Sigmoid colon (tissue), 7 donors: Measurements from ENCODE around the gene USHBP1. TPM values are rescaled to one million over a fixed set of nuclear protein-coding genes. Genes with fewer than 3 reads are reported as not detected.

Experiments
- DNase-seq: peaks from one replicate; pipeline ENCODE4 v3.0.0-alpha.2; 2019
- H3K27ac ChIP-seq, 4 donors: fragments of 200-600 bp; sonication (generic); one replicate each; pipeline ENCODE4 v1.5.1; 2016 to 2019; ENCODE audit warnings: mild to moderate bottlenecking in 1 of 4
- H3K27me3 ChIP-seq, 3 donors: fragments of 200-600 bp; sonication (generic); one replicate each; pipeline ENCODE4 v1.5.1; 2019; ENCODE audit warnings: mild to moderate bottlenecking in 1 of 3
- H3K36me3 ChIP-seq, 4 donors: fragments of 200-600 bp; sonication (generic); one replicate each; pipeline ENCODE4 v1.5.1; 2016 to 2019
- H3K4me1 ChIP-seq, 4 donors: fragments of 200-600 bp; sonication (generic); one replicate each; pipeline ENCODE4 v1.5.1; 2017 to 2019
- H3K4me3 ChIP-seq, 4 donors: fragments of 200-600 bp; sonication (generic); one replicate each; pipeline ENCODE4 v1.5.1; 2017 to 2019; ENCODE audit warnings: mild to moderate bottlenecking in 2 of 4, moderate library complexity in 1 of 4
- H3K9me3 ChIP-seq, 4 donors: fragments of 200-600 bp in 3 of 4; sonication (generic) in 3 of 4; one replicate each; pipeline versions ENCODE4 v1.5.1 to v1.6.1; 2013 to 2019
- EP300 ChIP-seq, 4 donors: sonication (generic); formaldehyde crosslinking; IDR thresholded peaks; one replicate each; pipeline ENCODE4 v1.6.1; 2017; ENCODE audit warnings: antibody characterized with exemption in 4 of 4
- POLR2A ChIP-seq, 2 donors: fragments of 450-650 bp; IDR thresholded peaks; one replicate each; pipeline ENCODE4 v1.6.1; 2016; ENCODE audit warnings: antibody characterized with exemption in 2 of 2, mild to moderate bottlenecking in 2 of 2, moderate library complexity in 2 of 2
- POLR2AphosphoS5 ChIP-seq, 4 donors: sonication (generic); formaldehyde crosslinking; IDR thresholded peaks; one replicate each; pipeline ENCODE4 v1.6.1; 2017; ENCODE audit warnings: antibody characterized with exemption in 4 of 4
- WGBS, 2 donors: extraction: QIAGEN DNeasy Blood & Tissue Kit; methylation state at CpG; one replicate each; pipeline ENCODE4 v1.1.7; 2013; 5-methylcytosine and 5-hydroxymethylcytosine counted together
- intact Hi-C: fragments of 100-400 bp; cut with DNase I; formaldehyde crosslinking; loops from one replicate; pipeline ENCODE4 v1.15.1; 2023
- polyA plus RNA-seq, 3 donors: library from polyadenylated mRNA; stranded (reverse); fragments of 200-250 nt; gene quantifications; one replicate each; pipeline ENCODE4 v1.2.3, GENCODE V29; 2013
- total RNA-seq, 4 donors: library from RNA; depleted of rRNA; stranded (reverse); fragments of >200 nt; gene quantifications; one replicate each; pipeline ENCODE4 v1.1.0, GENCODE V29; 2016
- TF ChIP-seq, protein P1 (sequence below), 4 experiments: fragments of 450-650 bp in 3 of 4; fragments of 200-600 bp in 1 of 4; IDR thresholded peaks; one replicate each; pipeline ENCODE4 v1.5.1; 2016 to 2019; ENCODE audit warnings: antibody characterized with exemption in 4 of 4, mild to moderate bottlenecking in 3 of 4, moderate library complexity in 2 of 4
- donor health status: healthy with polysubstance abuse.
- donor health status: Bipolar disorder and iron deficiency.
- donor health status: healthy.

Gene USHBP1
- total and polyA plus RNA-seq, 7 donors, result 0.23 to 18.6 (median 2.1) TPM

DNA sequence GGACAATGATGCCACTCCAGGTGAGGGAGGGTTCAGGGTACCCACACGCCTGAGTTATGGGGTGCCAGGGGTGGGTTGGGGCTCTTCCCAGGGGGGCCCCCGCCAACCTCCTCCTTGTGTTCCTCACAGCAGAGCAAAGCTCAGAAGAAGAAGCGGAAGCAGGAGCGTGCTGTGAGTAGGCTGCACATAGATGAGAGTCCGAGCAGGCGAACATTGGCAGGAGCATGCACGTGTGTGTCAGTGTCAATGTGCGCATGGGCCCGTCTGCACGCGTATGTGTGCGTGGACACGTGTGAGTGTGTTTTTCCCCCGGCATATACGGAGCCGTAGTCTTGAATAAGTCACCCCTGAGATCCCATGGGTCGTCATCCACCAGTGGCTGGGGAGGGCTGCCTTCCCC is 61.8 kb downstream of the USHBP1 start:
- H3K4me3 ChIP-seq, result no peak overlapping the region
- peaks cover 39 to 92% (median 56%) of the 10 kb centered on the region in 4 donors for H3K36me3 ChIP-seq
- H3K9me3 ChIP-seq, result no peaks in the 10 kb centered on the region
- no peaks in the 10 kb centered on the region for H3K4me1 ChIP-seq
- DNase-seq, result no peak
- no peak for TF ChIP-seq EP300 (IDR thresholded peaks at IDR 0.05)
- TF ChIP-seq POLR2AphosphoS5 (IDR thresholded peaks at IDR 0.05), result no peak
- no peak for TF ChIP-seq POLR2A (IDR thresholded peaks at IDR 0.05)
- TF ChIP-seq, protein P1, sequence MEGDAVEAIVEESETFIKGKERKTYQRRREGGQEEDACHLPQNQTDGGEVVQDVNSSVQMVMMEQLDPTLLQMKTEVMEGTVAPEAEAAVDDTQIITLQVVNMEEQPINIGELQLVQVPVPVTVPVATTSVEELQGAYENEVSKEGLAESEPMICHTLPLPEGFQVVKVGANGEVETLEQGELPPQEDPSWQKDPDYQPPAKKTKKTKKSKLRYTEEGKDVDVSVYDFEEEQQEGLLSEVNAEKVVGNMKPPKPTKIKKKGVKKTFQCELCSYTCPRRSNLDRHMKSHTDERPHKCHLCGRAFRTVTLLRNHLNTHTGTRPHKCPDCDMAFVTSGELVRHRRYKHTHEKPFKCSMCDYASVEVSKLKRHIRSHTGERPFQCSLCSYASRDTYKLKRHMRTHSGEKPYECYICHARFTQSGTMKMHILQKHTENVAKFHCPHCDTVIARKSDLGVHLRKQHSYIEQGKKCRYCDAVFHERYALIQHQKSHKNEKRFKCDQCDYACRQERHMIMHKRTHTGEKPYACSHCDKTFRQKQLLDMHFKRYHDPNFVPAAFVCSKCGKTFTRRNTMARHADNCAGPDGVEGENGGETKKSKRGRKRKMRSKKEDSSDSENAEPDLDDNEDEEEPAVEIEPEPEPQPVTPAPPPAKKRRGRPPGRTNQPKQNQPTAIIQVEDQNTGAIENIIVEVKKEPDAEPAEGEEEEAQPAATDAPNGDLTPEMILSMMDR (IDR thresholded peaks at IDR 0.05), result no peak
- H3K27me3 ChIP-seq, result no peaks in the 10 kb centered on the region
- H3K27ac ChIP-seq, result no peak overlapping the region
- 91 to 93% methylated on average over 17 of the region's 17 CpGs for WGBS, 2 donors
- intact Hi-C loops, result no loop called here

GRCh38 chr19:17202249-17202648 is 62.3 kb downstream of the USHBP1 start:
- Histone ChIP-seq H3K27me3 (no peaks in the 10 kb centered on the region), H3K9me3 (no peaks in the 10 kb centered on the region), H3K36me3 (peaks cover 39 to 93% (median 59%) of the 10 kb centered on the region in 4 donors), H3K27ac (no peak overlapping the region), H3K4me3 (no peak overlapping the region), H3K4me1 (no peaks in the 10 kb centered on the region)
- intact Hi-C loops, result no loop called here
- WGBS, 2 donors, result 77 to 88% methylated on average over 9 of the region's 9 CpGs
- no peak for TF ChIP-seq POLR2A (IDR thresholded peaks at IDR 0.05)
- TF ChIP-seq, protein P1 (IDR thresholded peaks at IDR 0.05), result no peak
- no peak for TF ChIP-seq EP300 (IDR thresholded peaks at IDR 0.05)
- TF ChIP-seq POLR2AphosphoS5 (IDR thresholded peaks at IDR 0.05), result no peak
- no peak for DNase-seq

DNA sequence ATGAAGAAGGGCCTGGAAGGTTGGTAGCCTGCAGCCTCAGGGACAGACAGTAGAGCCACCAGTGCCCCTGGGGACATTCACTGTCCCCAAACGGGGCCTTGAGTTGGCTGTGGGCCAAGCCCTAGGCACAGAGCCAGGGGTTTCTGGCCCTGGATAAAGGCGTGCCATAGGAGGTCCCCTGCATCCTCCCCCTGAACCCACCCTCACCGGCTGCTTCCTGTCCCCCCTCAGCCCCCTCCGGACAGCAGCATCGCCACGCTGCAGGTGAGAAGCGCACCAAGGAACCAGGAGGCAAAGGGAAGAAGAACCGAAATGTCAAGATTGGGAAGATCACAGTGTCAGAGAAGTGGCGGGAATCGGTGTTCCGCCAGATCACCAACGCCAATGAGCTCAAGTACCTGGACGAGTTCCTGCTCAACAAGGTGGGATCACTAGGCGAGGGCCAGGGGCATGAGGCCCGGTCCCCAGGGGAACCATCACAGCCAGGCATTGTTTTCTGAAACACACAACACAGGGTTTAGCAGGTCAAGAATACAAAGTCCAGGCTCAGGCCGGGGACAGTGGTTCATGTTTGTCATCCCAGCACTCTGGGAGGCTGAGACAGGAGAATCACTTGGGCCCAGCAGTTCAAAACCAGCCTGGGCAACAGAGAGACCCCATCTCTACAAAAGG is 64.0 kb downstream of the USHBP1 start:
- peaks cover 32 to 81% (median 53%) of the 10 kb centered on the region in 4 donors for H3K36me3 ChIP-seq

More for the DNA sequence above, 64.0 kb downstream of the USHBP1 start:
- WGBS, 2 donors, result 84 to 88% methylated on average over 16 of the region's 16 CpGs
- Histone ChIP-seq H3K27ac (no peak overlapping the region), H3K9me3 (no peaks in the 10 kb centered on the region), H3K4me3 (no peak overlapping the region), H3K27me3 (no peaks in the 10 kb centered on the region), H3K4me1 (no peaks in the 10 kb centered on the region)
- TF ChIP-seq, protein P1 (IDR thresholded peaks at IDR 0.05), result no peak
- TF ChIP-seq POLR2A (IDR thresholded peaks at IDR 0.05) (no peak), EP300 (IDR thresholded peaks at IDR 0.05) (no peak), POLR2AphosphoS5 (IDR thresholded peaks at IDR 0.05) (no peak)
- intact Hi-C loops, result no loop called here
- DNase-seq, result no peak

Other genes starting within 250 kb of the USHBP1 start
- 10 to 100 TPM in 1 of 4 donors, 1 to 10 TPM in 3; 2.4 to 14.4 (median 5.1) TPM for gene CPAMD8, start 237.9 kb downstream of the USHBP1 start, total RNA-seq
- 1 to 10 TPM in 2 of 3 donors, under 1 TPM in 1; 0.60 to 2.3 (median 1.8) TPM for gene CPAMD8, start 237.9 kb downstream of the USHBP1 start, polyA plus RNA-seq
- 10 to 100 TPM in 2 of 4 donors, 1 to 10 TPM in 2; 6.7 to 14.1 (median 11.1) TPM for gene HAUS8, start 189.3 kb downstream of the USHBP1 start, total RNA-seq
- 10 to 100 TPM in 2 of 3 donors, 1 to 10 TPM in 1; 9.6 to 14.8 (median 10.4) TPM for gene HAUS8, start 189.3 kb downstream of the USHBP1 start, polyA plus RNA-seq
- 10 to 100 TPM; 42.8 to 95.0 (median 58.3) TPM for gene MYO9B, start 189.0 kb downstream of the USHBP1 start, total RNA-seq
- gene MYO9B, start 189.0 kb downstream of the USHBP1 start, polyA plus RNA-seq, result 10 to 100 TPM; 24.6 to 85.9 (median 29.8) TPM
- gene USE1, start 49.4 kb downstream of the USHBP1 start, total RNA-seq, result 10 to 100 TPM; 22.5 to 45.3 (median 37.8) TPM
- 10 to 100 TPM; 34.2 to 38.3 (median 34.7) TPM for gene USE1, start 49.4 kb downstream of the USHBP1 start, polyA plus RNA-seq
- gene OCEL1, start 38.5 kb downstream of the USHBP1 start, total RNA-seq, result 10 to 100 TPM in 2 of 4 donors, 1 to 10 TPM in 2; 7.5 to 15.8 (median 9.6) TPM
- 10 to 100 TPM; 33.0 to 79.8 (median 49.9) TPM for gene OCEL1, start 38.5 kb downstream of the USHBP1 start, polyA plus RNA-seq
- gene NR2F6, start 18.8 kb downstream of the USHBP1 start, total RNA-seq, result 10 to 100 TPM; 21.6 to 32.6 (median 27.8) TPM
- gene NR2F6, start 18.8 kb downstream of the USHBP1 start, polyA plus RNA-seq, result 10 to 100 TPM; 45.0 to 72.1 (median 59.5) TPM
- gene BABAM1, start 2.7 kb upstream of the USHBP1 start, total RNA-seq, result 100 to 1,000 TPM in 2 of 4 donors, 10 to 100 TPM in 2; 90.0 to 101 (median 98.7) TPM
- 10 to 100 TPM; 71.4 to 87.1 (median 83.7) TPM for gene BABAM1, start 2.7 kb upstream of the USHBP1 start, polyA plus RNA-seq
- 1 to 10 TPM in 1 of 4 donors, under 1 TPM in 3; 0.49 to 1.1 (median 0.63) TPM for gene ANKLE1, start 17.2 kb upstream of the USHBP1 start, total RNA-seq
- gene ANKLE1, start 17.2 kb upstream of the USHBP1 start, polyA plus RNA-seq, result 1 to 10 TPM in 1 of 3 donors, not detected in 2; 1.3 TPM
- gene ABHD8, start 38.7 kb upstream of the USHBP1 start, total RNA-seq, result 10 to 100 TPM; 15.5 to 21.9 (median 18.8) TPM
- 1 to 10 TPM; 4.2 to 9.0 (median 7.4) TPM for gene ABHD8, start 38.7 kb upstream of the USHBP1 start, polyA plus RNA-seq
- 100 to 1,000 TPM; 174 to 390 (median 267) TPM for gene MRPL34, start 41.1 kb upstream of the USHBP1 start, total RNA-seq
- 100 to 1,000 TPM; 217 to 476 (median 275) TPM for gene MRPL34, start 41.1 kb upstream of the USHBP1 start, polyA plus RNA-seq
- 10 to 100 TPM in 2 of 4 donors, 1 to 10 TPM in 2; 6.1 to 10.3 (median 8.7) TPM for gene DDA1, start 44.8 kb upstream of the USHBP1 start, total RNA-seq
- gene DDA1, start 44.8 kb upstream of the USHBP1 start, polyA plus RNA-seq, result 100 to 1,000 TPM in 1 of 3 donors, 10 to 100 TPM in 2; 57.1 to 101 (median 82.6) TPM
- gene ANO8, start 70.1 kb upstream of the USHBP1 start, total RNA-seq, result 10 to 100 TPM in 1 of 4 donors, 1 to 10 TPM in 3; 2.0 to 10.5 (median 2.7) TPM
- 1 to 10 TPM in 2 of 3 donors, under 1 TPM in 1; 0.46 to 5.4 (median 1.2) TPM for gene ANO8, start 70.1 kb upstream of the USHBP1 start, polyA plus RNA-seq
- 10 to 100 TPM in 3 of 4 donors, 1 to 10 TPM in 1; 4.6 to 22.2 (median 15.4) TPM for gene GTPBP3, start 72.8 kb upstream of the USHBP1 start, total RNA-seq
- gene GTPBP3, start 72.8 kb upstream of the USHBP1 start, polyA plus RNA-seq, result 10 to 100 TPM in 1 of 3 donors, 1 to 10 TPM in 2; 3.7 to 16.0 (median 4.8) TPM
- 10 to 100 TPM; 10.5 to 34.6 (median 19.7) TPM for gene PLVAP, start 112.6 kb upstream of the USHBP1 start, total RNA-seq
- gene PLVAP, start 112.6 kb upstream of the USHBP1 start, polyA plus RNA-seq, result 10 to 100 TPM in 2 of 3 donors, 1 to 10 TPM in 1; 3.0 to 54.7 (median 13.2) TPM
- gene CCDC194, start 129.5 kb upstream of the USHBP1 start, total RNA-seq, result 1 to 10 TPM in 1 of 4 donors, not detected in 3; 4.4 TPM
- gene CCDC194, start 129.5 kb upstream of the USHBP1 start, polyA plus RNA-seq, result under 1 TPM in 1 of 3 donors, not detected in 2; 0.35 TPM
- gene BST2, start 140.9 kb upstream of the USHBP1 start, total RNA-seq, result 100 to 1,000 TPM in 3 of 4 donors, 10 to 100 TPM in 1; 81.0 to 125 (median 111) TPM
- gene BST2, start 140.9 kb upstream of the USHBP1 start, polyA plus RNA-seq, result 100 to 1,000 TPM in 1 of 3 donors, 10 to 100 TPM in 2; 37.8 to 127 (median 40.7) TPM
- gene MVB12A, start 155.3 kb upstream of the USHBP1 start, total RNA-seq, result 10 to 100 TPM; 40.4 to 55.8 (median 44.8) TPM
- gene MVB12A, start 155.3 kb upstream of the USHBP1 start, polyA plus RNA-seq, result 100 to 1,000 TPM in 1 of 3 donors, 10 to 100 TPM in 2; 71.5 to 102 (median 79.4) TPM
- gene TMEM221, start 183.9 kb upstream of the USHBP1 start, total RNA-seq, result 1 to 10 TPM in 2 of 4 donors, under 1 TPM in 1, not detected in 1; 0.36 to 1.8 (median 1.7) TPM
- gene TMEM221, start 183.9 kb upstream of the USHBP1 start, polyA plus RNA-seq, result under 1 TPM in 1 of 3 donors, not detected in 2; 0.23 TPM
- gene NXNL1, start 196.2 kb upstream of the USHBP1 start, total RNA-seq, result not detected
- not detected for gene NXNL1, start 196.2 kb upstream of the USHBP1 start, polyA plus RNA-seq
- 10 to 100 TPM; 13.2 to 23.8 (median 15.9) TPM for gene SLC27A1, start 205.8 kb upstream of the USHBP1 start, total RNA-seq
- 1 to 10 TPM in 2 of 3 donors, under 1 TPM in 1; 0.69 to 8.8 (median 3.6) TPM for gene SLC27A1, start 205.8 kb upstream of the USHBP1 start, polyA plus RNA-seq
- gene PGLS, start 246.9 kb upstream of the USHBP1 start, total RNA-seq, result 10 to 100 TPM; 27.8 to 54.6 (median 47.2) TPM
- 100 to 1,000 TPM; 103 to 122 (median 115) TPM for gene PGLS, start 246.9 kb upstream of the USHBP1 start, polyA plus RNA-seq